D721Med (cell line): ENCODE measurements around the gene ANTKMT.

Experiments
- DNase-seq: peaks from one replicate; pipeline ENCODE4 v3.0.0; 2011; ENCODE audit warnings: low spot score; ENCODE audit not compliant: insufficient read length
- FAIRE-seq: peaks from 2 replicates; lab custom pipeline; 2011; peaks lifted over from hg19 to GRCh38; lab: Jason Lieb, UNC
- TF ChIP-seq, protein P1 (sequence below): IDR thresholded peaks from 2 replicates; pipeline ENCODE4 v1.5.1; 2012; ENCODE audit warnings: mild to moderate bottlenecking, control low read depth; ENCODE audit not compliant: insufficient read depth; ENCODE audit errors: missing control alignments

Gene ANTKMT

DNA sequence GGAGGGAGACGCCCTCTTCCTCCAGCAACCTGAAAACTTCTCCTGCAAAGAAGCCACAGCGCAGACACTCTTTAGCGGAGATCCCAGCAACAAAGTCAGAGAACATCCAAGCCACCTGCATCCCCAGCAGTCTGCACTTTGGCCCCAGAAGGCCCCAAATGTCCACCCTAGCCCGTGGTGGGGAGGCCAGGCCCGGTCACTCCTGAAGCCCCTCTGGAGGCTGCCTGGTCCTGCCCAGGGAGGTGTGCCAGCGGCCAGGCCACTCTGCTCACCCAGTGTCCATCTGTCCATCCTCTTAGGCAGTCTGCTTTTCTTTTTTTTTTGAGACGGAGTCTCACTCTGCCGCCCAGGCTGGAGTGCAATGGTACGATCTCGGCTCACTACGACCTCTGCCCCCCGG lies 11.4 kb downstream of the ANTKMT start:
- DNase-seq (no peak), FAIRE-seq (no peak)
- TF ChIP-seq, protein P1, sequence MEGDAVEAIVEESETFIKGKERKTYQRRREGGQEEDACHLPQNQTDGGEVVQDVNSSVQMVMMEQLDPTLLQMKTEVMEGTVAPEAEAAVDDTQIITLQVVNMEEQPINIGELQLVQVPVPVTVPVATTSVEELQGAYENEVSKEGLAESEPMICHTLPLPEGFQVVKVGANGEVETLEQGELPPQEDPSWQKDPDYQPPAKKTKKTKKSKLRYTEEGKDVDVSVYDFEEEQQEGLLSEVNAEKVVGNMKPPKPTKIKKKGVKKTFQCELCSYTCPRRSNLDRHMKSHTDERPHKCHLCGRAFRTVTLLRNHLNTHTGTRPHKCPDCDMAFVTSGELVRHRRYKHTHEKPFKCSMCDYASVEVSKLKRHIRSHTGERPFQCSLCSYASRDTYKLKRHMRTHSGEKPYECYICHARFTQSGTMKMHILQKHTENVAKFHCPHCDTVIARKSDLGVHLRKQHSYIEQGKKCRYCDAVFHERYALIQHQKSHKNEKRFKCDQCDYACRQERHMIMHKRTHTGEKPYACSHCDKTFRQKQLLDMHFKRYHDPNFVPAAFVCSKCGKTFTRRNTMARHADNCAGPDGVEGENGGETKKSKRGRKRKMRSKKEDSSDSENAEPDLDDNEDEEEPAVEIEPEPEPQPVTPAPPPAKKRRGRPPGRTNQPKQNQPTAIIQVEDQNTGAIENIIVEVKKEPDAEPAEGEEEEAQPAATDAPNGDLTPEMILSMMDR, result no peak

- FAIRE-seq, result no peak
- DNase-seq, result no peak
Measured at GRCh38 chr16:732936-733335, 12.0 kb downstream of the ANTKMT start.

GRCh38 chr16:733382-734207 lies 12.6 kb downstream of the ANTKMT start:
- FAIRE-seq, result no peak

More at GRCh38 chr16:732936-733335, 12.0 kb downstream of the ANTKMT start:
- TF ChIP-seq, protein P1, result no peak

DNA sequence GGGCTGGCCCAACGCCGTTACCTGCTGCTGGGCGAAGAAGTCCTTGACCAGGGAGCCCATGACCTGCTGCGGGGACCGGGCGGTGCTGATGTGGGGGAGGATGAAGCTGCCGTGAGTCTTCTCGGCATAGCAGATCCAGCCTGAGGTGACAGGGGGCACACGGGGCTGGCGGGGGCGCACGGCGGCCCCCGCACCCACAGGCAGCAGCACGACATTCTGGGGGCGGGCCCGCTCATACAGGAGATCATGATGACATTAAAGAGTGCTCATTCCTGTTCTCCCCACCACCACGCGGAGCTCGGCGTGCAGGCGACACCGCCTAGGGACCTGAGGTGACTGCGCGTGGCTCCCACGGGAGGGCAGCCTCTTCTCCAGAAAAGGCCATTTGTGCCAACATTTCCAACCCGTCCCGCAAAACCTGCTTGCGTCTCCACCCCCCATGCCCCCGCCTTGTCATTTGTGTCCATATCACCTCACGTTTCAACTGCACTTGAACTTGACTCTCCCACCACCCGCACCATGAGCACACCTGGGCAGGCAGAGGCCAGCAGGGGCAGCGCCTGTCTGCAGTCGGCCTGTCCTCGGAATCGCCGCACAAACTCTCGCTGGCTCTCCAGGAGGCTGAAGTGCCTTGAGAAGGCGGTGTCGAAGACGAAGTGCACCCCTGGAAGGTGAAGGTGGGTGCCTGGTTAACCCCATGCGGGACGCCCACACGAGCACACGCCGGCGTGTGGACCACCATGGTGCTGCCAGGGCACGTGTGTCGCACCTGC lies 13.4 kb downstream of the ANTKMT start:
- DNase-seq (no peak), FAIRE-seq (no peak)
- TF ChIP-seq, protein P1, result no peak

More at GRCh38 chr16:733382-734207, 12.6 kb downstream of the ANTKMT start:
- DNase-seq, result no peak
- TF ChIP-seq, protein P1, result no peak

DNA sequence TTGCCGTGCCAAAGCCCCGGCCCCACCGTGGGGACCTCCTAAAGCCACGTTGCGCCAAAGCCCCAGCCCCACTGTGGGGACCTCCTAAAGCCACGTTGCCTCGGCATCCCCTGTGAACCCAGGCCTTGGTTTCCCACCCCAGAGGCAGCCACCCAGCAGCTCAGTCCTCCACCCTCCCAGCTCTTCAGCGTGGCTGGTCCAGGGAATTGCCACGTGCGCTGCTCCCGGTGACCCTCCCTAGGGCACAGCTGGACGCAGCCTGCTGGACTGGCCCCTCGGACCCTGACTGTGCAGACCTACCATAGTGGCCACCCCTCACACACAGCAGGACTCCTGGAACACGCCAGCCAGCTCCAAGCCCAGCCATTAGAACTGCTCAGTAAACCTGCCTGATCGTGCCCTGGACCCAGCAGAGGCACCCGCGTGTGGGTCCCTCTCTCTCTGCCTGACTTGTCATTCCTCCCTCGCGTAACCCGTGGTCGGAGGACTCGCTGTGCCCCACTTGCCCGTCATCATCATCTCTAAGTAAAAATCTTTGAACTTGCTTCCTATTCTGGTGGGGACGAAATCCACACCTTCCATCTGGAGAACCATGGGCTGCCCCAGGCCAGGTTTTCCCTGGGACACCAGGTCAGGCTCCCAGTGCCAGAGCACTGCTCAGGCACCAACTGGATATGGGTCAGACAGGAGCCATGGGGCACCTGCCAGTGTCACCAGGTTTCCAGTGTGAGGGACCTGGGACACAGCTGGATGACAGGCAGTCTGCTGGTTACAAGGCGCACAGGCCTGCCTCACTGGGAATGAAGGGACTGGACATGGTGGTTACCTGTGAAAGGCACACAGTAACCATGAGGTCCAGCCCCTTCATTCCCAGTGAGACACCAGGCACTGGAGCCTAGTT lies 14.3 kb downstream of the ANTKMT start:
- FAIRE-seq (no peak), DNase-seq (no peak)
- TF ChIP-seq, protein P1, result no peak

- no peak for DNase-seq
- FAIRE-seq, result no peak
- TF ChIP-seq, protein P1, result no peak
Measured at GRCh38 chr16:735982-736453, 15.1 kb downstream of the ANTKMT start.
